ENCODE measurements around the gene NXPE4. TPM values are rescaled to one million over a fixed set of nuclear protein-coding genes. Genes with fewer than 3 reads are reported as not detected.
"Not testable (repeated sequence)": the region's sequence is repeated elsewhere in the genome, so short reads cannot be mapped to it uniquely, and the experiment has no call there.

The NXPE4 gene
- total RNA-seq, 1 donor from 2014 or later = not detected

DNA sequence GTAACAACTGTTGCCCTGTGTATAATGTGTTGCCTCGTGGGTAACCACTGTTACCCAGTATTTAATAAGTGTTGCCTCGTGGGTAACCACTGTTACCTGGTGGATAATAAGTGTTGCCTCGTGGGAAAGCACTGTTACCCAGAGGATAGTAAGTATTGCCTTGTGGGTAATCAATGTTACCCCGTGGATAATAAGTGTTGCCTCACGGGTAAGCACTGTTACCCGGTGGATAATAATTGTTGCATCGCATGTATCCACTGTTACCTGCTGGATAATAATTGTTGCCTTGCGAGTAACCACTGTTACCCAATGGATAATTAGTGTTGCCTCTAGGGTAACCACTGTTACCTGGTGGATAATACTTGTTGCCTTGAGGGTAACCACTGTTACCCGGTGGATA lies 17.1 kb upstream of the NXPE4 start:
- no peak overlapping the region for H3K27ac Mint-ChIP-seq (ENCODE audit: unreplicated experiment)
- H3K4me3 Mint-ChIP-seq (ENCODE audit: unreplicated experiment) = no peak overlapping the region
- no peaks in the 10 kb centered on the region for H3K36me3 Mint-ChIP-seq (ENCODE audit: unreplicated experiment)
- TF ChIP-seq, protein P1, sequence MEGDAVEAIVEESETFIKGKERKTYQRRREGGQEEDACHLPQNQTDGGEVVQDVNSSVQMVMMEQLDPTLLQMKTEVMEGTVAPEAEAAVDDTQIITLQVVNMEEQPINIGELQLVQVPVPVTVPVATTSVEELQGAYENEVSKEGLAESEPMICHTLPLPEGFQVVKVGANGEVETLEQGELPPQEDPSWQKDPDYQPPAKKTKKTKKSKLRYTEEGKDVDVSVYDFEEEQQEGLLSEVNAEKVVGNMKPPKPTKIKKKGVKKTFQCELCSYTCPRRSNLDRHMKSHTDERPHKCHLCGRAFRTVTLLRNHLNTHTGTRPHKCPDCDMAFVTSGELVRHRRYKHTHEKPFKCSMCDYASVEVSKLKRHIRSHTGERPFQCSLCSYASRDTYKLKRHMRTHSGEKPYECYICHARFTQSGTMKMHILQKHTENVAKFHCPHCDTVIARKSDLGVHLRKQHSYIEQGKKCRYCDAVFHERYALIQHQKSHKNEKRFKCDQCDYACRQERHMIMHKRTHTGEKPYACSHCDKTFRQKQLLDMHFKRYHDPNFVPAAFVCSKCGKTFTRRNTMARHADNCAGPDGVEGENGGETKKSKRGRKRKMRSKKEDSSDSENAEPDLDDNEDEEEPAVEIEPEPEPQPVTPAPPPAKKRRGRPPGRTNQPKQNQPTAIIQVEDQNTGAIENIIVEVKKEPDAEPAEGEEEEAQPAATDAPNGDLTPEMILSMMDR (IDR thresholded peaks at IDR 0.05) = no peak
- H3K9me3 Mint-ChIP-seq (ENCODE audit: unreplicated experiment) = peaks cover 22% of the 10 kb centered on the region
- H3K4me1 Mint-ChIP-seq (ENCODE audit: unreplicated experiment) = no peaks in the 10 kb centered on the region
- DNase-seq (ENCODE audit: extremely low spot score, unreplicated experiment) = no peak
- H3K27me3 Mint-ChIP-seq (ENCODE audit: unreplicated experiment) = no peaks in the 10 kb centered on the region

- H3K4me3 Mint-ChIP-seq (ENCODE audit: unreplicated experiment); H3K27ac Mint-ChIP-seq (ENCODE audit: unreplicated experiment); H3K4me1 Mint-ChIP-seq (ENCODE audit: unreplicated experiment); H3K36me3 Mint-ChIP-seq (ENCODE audit: unreplicated experiment); H3K27me3 Mint-ChIP-seq (ENCODE audit: unreplicated experiment): not testable (repeated sequence)
- DNase-seq (ENCODE audit: extremely low spot score, unreplicated experiment) = peak; percentile 34
- peaks cover 27% of the 10 kb centered on the region for H3K9me3 Mint-ChIP-seq (ENCODE audit: unreplicated experiment)
These were observed 16.6 kb upstream of the NXPE4 start for GRCh38 chr11:114612199-114612598.

GRCh38 chr11:114610984-114611944 lies 15.7 kb upstream of the NXPE4 start:
- no peak overlapping the region for H3K4me3 Mint-ChIP-seq (ENCODE audit: unreplicated experiment)
- no peaks in the 10 kb centered on the region for H3K27me3 Mint-ChIP-seq (ENCODE audit: unreplicated experiment)
- TF ChIP-seq, protein P1 (IDR thresholded peaks at IDR 0.05) = no peak
- no peak for DNase-seq (ENCODE audit: extremely low spot score, unreplicated experiment)
- no peaks in the 10 kb centered on the region for H3K36me3 Mint-ChIP-seq (ENCODE audit: unreplicated experiment)
- H3K9me3 Mint-ChIP-seq (ENCODE audit: unreplicated experiment) = peaks cover 27% of the 10 kb centered on the region
- H3K4me1 Mint-ChIP-seq (ENCODE audit: unreplicated experiment) = no peaks in the 10 kb centered on the region
- no peak overlapping the region for H3K27ac Mint-ChIP-seq (ENCODE audit: unreplicated experiment)

DNA sequence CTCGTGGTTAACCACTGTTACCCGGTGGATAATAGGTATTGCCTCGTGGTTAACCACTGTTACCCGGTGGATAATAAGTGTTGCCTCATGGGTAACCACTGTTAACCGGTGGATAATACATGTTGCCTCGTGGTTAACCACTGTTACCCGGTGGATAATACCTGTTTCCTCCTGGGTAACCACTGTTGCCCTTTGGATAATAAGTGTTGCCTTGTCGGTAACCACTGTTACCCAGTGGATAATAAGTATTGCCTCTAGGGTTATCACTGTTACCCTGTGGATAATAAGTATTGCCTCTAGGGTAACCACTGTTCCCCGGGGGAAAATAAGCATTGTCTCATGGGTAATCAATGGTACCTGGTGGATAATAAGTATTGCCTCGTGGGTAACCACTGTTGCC lies 15.0 kb upstream of the NXPE4 start:
- no peak overlapping the region for H3K4me3 Mint-ChIP-seq (ENCODE audit: unreplicated experiment)
- peaks cover 22% of the 10 kb centered on the region for H3K9me3 Mint-ChIP-seq (ENCODE audit: unreplicated experiment)
- H3K27ac Mint-ChIP-seq (ENCODE audit: unreplicated experiment) = no peak overlapping the region
- TF ChIP-seq, protein P1 (IDR thresholded peaks at IDR 0.05) = no peak
- H3K4me1 Mint-ChIP-seq (ENCODE audit: unreplicated experiment) = no peaks in the 10 kb centered on the region
- DNase-seq (ENCODE audit: extremely low spot score, unreplicated experiment) = peak; percentile 13
- H3K36me3 Mint-ChIP-seq (ENCODE audit: unreplicated experiment) = no peaks in the 10 kb centered on the region
- no peaks in the 10 kb centered on the region for H3K27me3 Mint-ChIP-seq (ENCODE audit: unreplicated experiment)

DNA sequence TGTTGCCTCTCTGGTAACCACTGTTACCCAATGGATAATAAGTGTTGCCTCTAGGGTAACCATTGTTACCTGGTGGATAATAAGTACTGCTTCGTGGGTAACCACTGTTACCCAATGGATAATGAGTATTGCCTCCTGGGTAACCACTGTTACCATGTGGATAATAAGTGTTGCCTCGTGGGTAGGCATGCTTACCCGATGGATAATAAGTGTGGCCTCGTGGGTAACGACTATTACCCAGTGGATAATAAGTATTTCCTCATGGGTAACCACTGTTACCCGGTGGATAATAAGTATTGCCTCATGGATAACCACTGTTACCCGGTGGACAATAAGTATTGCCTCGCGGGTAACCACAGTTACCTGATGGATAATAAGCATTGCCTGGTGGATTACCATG lies 13.8 kb upstream of the NXPE4 start:
- Mint-ChIP-seq H3K27me3 (ENCODE audit: unreplicated experiment) (no peaks in the 10 kb centered on the region), H3K4me3 (ENCODE audit: unreplicated experiment) (no peak overlapping the region), H3K36me3 (ENCODE audit: unreplicated experiment) (no peaks in the 10 kb centered on the region), H3K27ac (ENCODE audit: unreplicated experiment) (no peak overlapping the region), H3K9me3 (ENCODE audit: unreplicated experiment) (peaks cover 24% of the 10 kb centered on the region), H3K4me1 (ENCODE audit: unreplicated experiment) (no peaks in the 10 kb centered on the region)
- DNase-seq (ENCODE audit: extremely low spot score, unreplicated experiment) = peak; percentile 15
- TF ChIP-seq, protein P1 (IDR thresholded peaks at IDR 0.05) = no peak

GRCh38 chr11:114608605-114609004 lies 13.0 kb upstream of the NXPE4 start:
- H3K9me3 Mint-ChIP-seq (ENCODE audit: unreplicated experiment) = peaks cover 17% of the 10 kb centered on the region
- H3K27me3 Mint-ChIP-seq (ENCODE audit: unreplicated experiment); H3K4me1 Mint-ChIP-seq (ENCODE audit: unreplicated experiment); H3K36me3 Mint-ChIP-seq (ENCODE audit: unreplicated experiment); H3K27ac Mint-ChIP-seq (ENCODE audit: unreplicated experiment); H3K4me3 Mint-ChIP-seq (ENCODE audit: unreplicated experiment): not testable (repeated sequence)
- peak; percentile 42 for DNase-seq (ENCODE audit: extremely low spot score, unreplicated experiment)
